ENCODE results near the gene TBCK.
"Not testable (repeated sequence)": the region's sequence is repeated elsewhere in the genome, so short reads cannot be mapped to it uniquely, and the experiment has no call there.

TBCK gene

GRCh38 chr4:106258145-106259045, 57.6 kb downstream of the TBCK start:
- Mint-ChIP-seq H3K4me1 (ENCODE audit: low read depth in 2 of 2) (no peaks in the 10 kb centered on the region), H3K4me3 (no peak overlapping the region), H3K9me3 (no peaks in the 10 kb centered on the region), H3K36me3 (ENCODE audit: insufficient read depth) (peaks cover 12% of the 10 kb centered on the region), H3K27me3 (no peaks in the 10 kb centered on the region), H3K27ac (no peak overlapping the region)
- no peak for ATAC-seq (replicated peaks)
- DNase-seq, result no peak

GRCh38 chr4:106256190-106256589, 59.8 kb downstream of the TBCK start:
- no peak for DNase-seq
- Mint-ChIP-seq H3K27me3 (no peaks in the 10 kb centered on the region), H3K36me3 (ENCODE audit: insufficient read depth) (peaks cover 12% of the 10 kb centered on the region), H3K4me3 (no peak overlapping the region), H3K4me1 (ENCODE audit: low read depth in 2 of 2) (no peaks in the 10 kb centered on the region), H3K9me3 (no peaks in the 10 kb centered on the region), H3K27ac (no peak overlapping the region)
- ATAC-seq (replicated peaks), result no peak

- Mint-ChIP-seq H3K27ac (no peak overlapping the region), H3K27me3 (no peaks in the 10 kb centered on the region), H3K9me3 (no peaks in the 10 kb centered on the region), H3K4me3 (no peak overlapping the region), H3K4me1 (ENCODE audit: low read depth in 2 of 2) (no peaks in the 10 kb centered on the region), H3K36me3 (ENCODE audit: insufficient read depth) (peaks cover 15% of the 10 kb centered on the region)
- no peak for ATAC-seq (replicated peaks)
- no peak for DNase-seq
Measured at GRCh38 chr4:106255195-106255594, 60.8 kb downstream of the TBCK start.

- peaks cover 11% of the 10 kb centered on the region for H3K36me3 Mint-ChIP-seq (ENCODE audit: insufficient read depth)
- H3K4me1 Mint-ChIP-seq (ENCODE audit: low read depth in 2 of 2), result no peaks in the 10 kb centered on the region
- ATAC-seq (replicated peaks), result no peak
- no peaks in the 10 kb centered on the region for H3K9me3 Mint-ChIP-seq
- H3K27me3 Mint-ChIP-seq, result no peaks in the 10 kb centered on the region
- no peak overlapping the region for H3K27ac Mint-ChIP-seq
- DNase-seq, result no peak
- H3K4me3 Mint-ChIP-seq, result no peak overlapping the region
Measured at GRCh38 chr4:106253364-106254129, 62.5 kb downstream of the TBCK start.

- Mint-ChIP-seq H3K9me3 (no peaks in the 10 kb centered on the region), H3K27me3 (no peaks in the 10 kb centered on the region), H3K36me3 (ENCODE audit: insufficient read depth) (peaks cover 10% of the 10 kb centered on the region), H3K27ac (no peak overlapping the region), H3K4me1 (ENCODE audit: low read depth in 2 of 2) (no peaks in the 10 kb centered on the region), H3K4me3 (no peak overlapping the region)
- ATAC-seq (replicated peaks) (no peak), DNase-seq (no peak)
Measured at GRCh38 chr4:106247600-106247999, 68.4 kb downstream of the TBCK start.

- Mint-ChIP-seq H3K27me3 (no peaks in the 10 kb centered on the region), H3K4me1 (ENCODE audit: low read depth in 2 of 2) (no peaks in the 10 kb centered on the region), H3K4me3 (no peak overlapping the region), H3K9me3 (no peaks in the 10 kb centered on the region), H3K27ac (no peak overlapping the region), H3K36me3 (ENCODE audit: insufficient read depth) (peaks cover 10% of the 10 kb centered on the region)
- no peak for ATAC-seq (replicated peaks)
- no peak for DNase-seq
Measured at GRCh38 chr4:106246441-106246840, 69.6 kb downstream of the TBCK start.

- ATAC-seq (replicated peaks), result no peak
- H3K36me3 Mint-ChIP-seq (ENCODE audit: insufficient read depth), result peaks cover 6% of the 10 kb centered on the region
- H3K27ac Mint-ChIP-seq, result no peak overlapping the region
- H3K27me3 Mint-ChIP-seq, result no peaks in the 10 kb centered on the region
- no peaks in the 10 kb centered on the region for H3K9me3 Mint-ChIP-seq
- no peak for DNase-seq
- no peaks in the 10 kb centered on the region for H3K4me1 Mint-ChIP-seq (ENCODE audit: low read depth in 2 of 2)
- no peak overlapping the region for H3K4me3 Mint-ChIP-seq
Measured at GRCh38 chr4:106245176-106245575, 70.8 kb downstream of the TBCK start.

GRCh38 chr4:106240699-106241098, 75.3 kb downstream of the TBCK start:
- Mint-ChIP-seq H3K27me3 (no peaks in the 10 kb centered on the region), H3K4me1 (ENCODE audit: low read depth in 2 of 2) (no peaks in the 10 kb centered on the region), H3K36me3 (ENCODE audit: insufficient read depth) (peaks cover 9% of the 10 kb centered on the region), H3K4me3 (no peak overlapping the region), H3K27ac (no peak overlapping the region), H3K9me3 (no peaks in the 10 kb centered on the region)
- DNase-seq, result no peak
- ATAC-seq (replicated peaks), result no peak

- Mint-ChIP-seq H3K9me3 (no peaks in the 10 kb centered on the region), H3K4me3 (no peak overlapping the region), H3K27me3 (no peaks in the 10 kb centered on the region), H3K4me1 (ENCODE audit: low read depth in 2 of 2) (no peaks in the 10 kb centered on the region), H3K27ac (no peak overlapping the region), H3K36me3 (ENCODE audit: insufficient read depth) (peaks cover 12% of the 10 kb centered on the region)
- ATAC-seq (replicated peaks) (peak; percentile 36), DNase-seq (peak in 1 of 3 experiments; percentile 2)
Measured at GRCh38 chr4:106238820-106239420, 77.1 kb downstream of the TBCK start.

- no peak for ATAC-seq (replicated peaks)
- Mint-ChIP-seq H3K9me3 (no peaks in the 10 kb centered on the region), H3K4me1 (ENCODE audit: low read depth in 2 of 2) (no peaks in the 10 kb centered on the region), H3K27ac (no peak overlapping the region), H3K27me3 (no peaks in the 10 kb centered on the region), H3K36me3 (ENCODE audit: insufficient read depth) (peaks cover 41% of the 10 kb centered on the region), H3K4me3 (no peak overlapping the region)
- DNase-seq, result no peak
Measured at GRCh38 chr4:106231931-106232330, 84.1 kb downstream of the TBCK start.

- DNase-seq (no peak), ATAC-seq (replicated peaks) (no peak)
- H3K27ac Mint-ChIP-seq, result no peak overlapping the region
- H3K9me3 Mint-ChIP-seq, result no peaks in the 10 kb centered on the region
- no peaks in the 10 kb centered on the region for H3K36me3 Mint-ChIP-seq (ENCODE audit: insufficient read depth)
- H3K4me1 Mint-ChIP-seq (ENCODE audit: low read depth in 2 of 2), result no peaks in the 10 kb centered on the region
- H3K27me3 Mint-ChIP-seq, result no peaks in the 10 kb centered on the region
- no peak overlapping the region for H3K4me3 Mint-ChIP-seq
Measured at GRCh38 chr4:106222548-106222947, 93.5 kb downstream of the TBCK start.

- not testable (repeated sequence) for H3K27me3 Mint-ChIP-seq; ATAC-seq (replicated peaks); DNase-seq; H3K36me3 Mint-ChIP-seq (ENCODE audit: insufficient read depth); H3K27ac Mint-ChIP-seq; H3K9me3 Mint-ChIP-seq; H3K4me3 Mint-ChIP-seq; H3K4me1 Mint-ChIP-seq (ENCODE audit: low read depth in 2 of 2)
Measured at GRCh38 chr4:106213291-106213690, 102.7 kb downstream of the TBCK start.

GRCh38 chr4:106210021-106210420, 106.0 kb downstream of the TBCK start:
- Mint-ChIP-seq H3K4me1 (ENCODE audit: low read depth in 2 of 2) (no peaks in the 10 kb centered on the region), H3K27me3 (no peaks in the 10 kb centered on the region), H3K4me3 (no peak overlapping the region), H3K9me3 (no peaks in the 10 kb centered on the region), H3K27ac (no peak overlapping the region), H3K36me3 (ENCODE audit: insufficient read depth) (no peaks in the 10 kb centered on the region)
- DNase-seq, result no peak
- ATAC-seq (replicated peaks), result no peak

Measured in effector memory CD8-positive, alpha-beta T cell (primary cell).